ENCODE data around the gene GATD1.

DNA sequence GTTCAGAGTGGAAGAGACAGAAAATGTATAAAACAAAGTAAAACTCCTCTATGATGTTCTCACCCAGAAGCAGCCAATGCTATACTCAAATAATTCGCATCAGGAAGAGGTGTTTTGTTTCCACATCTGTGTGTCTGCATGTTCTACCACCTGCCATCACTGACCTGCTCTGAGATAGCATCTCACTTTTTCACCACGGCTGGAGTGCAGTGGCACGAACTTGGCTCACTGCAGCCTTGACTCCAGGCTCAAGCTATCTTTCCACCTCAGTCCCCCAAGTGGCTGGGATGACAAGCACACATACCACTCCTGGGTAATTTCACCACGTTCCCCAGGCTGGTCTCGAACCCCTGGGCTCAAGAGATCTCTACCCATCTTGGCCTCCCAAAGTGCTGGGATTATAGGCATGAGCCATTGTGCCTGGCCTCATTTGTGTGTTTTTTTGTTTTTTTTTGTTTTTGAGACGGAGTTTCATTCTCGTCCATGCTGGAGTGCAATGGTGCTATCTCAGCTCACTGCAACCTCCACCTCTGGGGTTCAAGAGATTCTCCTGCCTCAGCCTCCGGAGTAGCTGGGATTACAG is 15.7 kb downstream of the GATD1 start:
- TF ChIP-seq EZH2 (IDR thresholded peaks at IDR 0.05; ENCODE audit: insufficient read depth, low read length): no peak
- TF ChIP-seq, protein P1, sequence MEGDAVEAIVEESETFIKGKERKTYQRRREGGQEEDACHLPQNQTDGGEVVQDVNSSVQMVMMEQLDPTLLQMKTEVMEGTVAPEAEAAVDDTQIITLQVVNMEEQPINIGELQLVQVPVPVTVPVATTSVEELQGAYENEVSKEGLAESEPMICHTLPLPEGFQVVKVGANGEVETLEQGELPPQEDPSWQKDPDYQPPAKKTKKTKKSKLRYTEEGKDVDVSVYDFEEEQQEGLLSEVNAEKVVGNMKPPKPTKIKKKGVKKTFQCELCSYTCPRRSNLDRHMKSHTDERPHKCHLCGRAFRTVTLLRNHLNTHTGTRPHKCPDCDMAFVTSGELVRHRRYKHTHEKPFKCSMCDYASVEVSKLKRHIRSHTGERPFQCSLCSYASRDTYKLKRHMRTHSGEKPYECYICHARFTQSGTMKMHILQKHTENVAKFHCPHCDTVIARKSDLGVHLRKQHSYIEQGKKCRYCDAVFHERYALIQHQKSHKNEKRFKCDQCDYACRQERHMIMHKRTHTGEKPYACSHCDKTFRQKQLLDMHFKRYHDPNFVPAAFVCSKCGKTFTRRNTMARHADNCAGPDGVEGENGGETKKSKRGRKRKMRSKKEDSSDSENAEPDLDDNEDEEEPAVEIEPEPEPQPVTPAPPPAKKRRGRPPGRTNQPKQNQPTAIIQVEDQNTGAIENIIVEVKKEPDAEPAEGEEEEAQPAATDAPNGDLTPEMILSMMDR (IDR thresholded peaks at IDR 0.05; ENCODE audit: insufficient read depth, low read depth, low read length): no peak
